ENCODE measurements around the gene PRDM11.

GRCh38 chr11:45176996-45177395, 30.6 kb downstream of the PRDM11 start:
- no peak for TF ChIP-seq CTCF (IDR thresholded peaks at IDR 0.05)
- no peak for TF ChIP-seq POLR2AphosphoS5 (IDR thresholded peaks at IDR 0.05)
- no peak for TF ChIP-seq POLR2A (IDR thresholded peaks at IDR 0.05)
- TF ChIP-seq EP300 (IDR thresholded peaks at IDR 0.05): no peak
